ENCODE data around the gene CHCHD6.

- TF ChIP-seq GATA2 (IDR thresholded peaks at IDR 0.05; ENCODE audit: low read depth, low read length) (no peak), GATA3 (IDR thresholded peaks at IDR 0.05; ENCODE audit: low read depth, low read length) (no peak)
These were observed 124.3 kb downstream of the CHCHD6 start for GRCh38 chr3:126828306-126828705.
